NCI-H1694 (cell line): Measurements from ENCODE around the gene COX19.
"Not testable (repeated sequence)": the region's sequence is repeated elsewhere in the genome, so short reads cannot be mapped to it uniquely, and the experiment has no call there.

Experiments used
- DNase-seq: peaks from one replicate; lab custom pipeline; 2025; lab: John Stamatoyannopoulos, UW

COX19 gene

GRCh38 chr7:960972-961371 lies 14.4 kb downstream of the COX19 start:
- not testable (repeated sequence) for DNase-seq

GRCh38 chr7:960269-960871 lies 15.0 kb downstream of the COX19 start:
- peak; percentile 36 for DNase-seq

- not testable (repeated sequence) for DNase-seq
Observed at GRCh38 chr7:959740-960139, 15.6 kb downstream of the COX19 start.

GRCh38 chr7:959271-959670 lies 16.1 kb downstream of the COX19 start:
- no peak for DNase-seq

- no peak for DNase-seq
Observed at GRCh38 chr7:958221-959200, 16.8 kb downstream of the COX19 start.

GRCh38 chr7:957418-958220 lies 17.7 kb downstream of the COX19 start:
- DNase-seq = no peak

- peak; percentile 59 for DNase-seq
Observed at GRCh38 chr7:956031-956430, 19.3 kb downstream of the COX19 start.

GRCh38 chr7:954330-955238 lies 20.8 kb downstream of the COX19 start, which contains the start of gene ADAP1:
Gene ADAP1 (minus strand): TSS chr7:954680. CDS start chr7:954477, 203 bp downstream.
- DNase-seq = no peak

- DNase-seq = no peak
Observed at GRCh38 chr7:953547-954327, 21.6 kb downstream of the COX19 start.

GRCh38 chr7:952548-953441 lies 22.6 kb downstream of the COX19 start:
- DNase-seq = no peak

GRCh38 chr7:951881-952547 lies 23.3 kb downstream of the COX19 start:
- no peak for DNase-seq

GRCh38 chr7:949021-949934 lies 26.1 kb downstream of the COX19 start:
- no peak for DNase-seq

GRCh38 chr7:947391-948210 lies 27.7 kb downstream of the COX19 start:
- no peak for DNase-seq

GRCh38 chr7:946256-946996 lies 28.9 kb downstream of the COX19 start:
- DNase-seq = no peak

- no peak for DNase-seq
Observed at GRCh38 chr7:945556-946255, 29.6 kb downstream of the COX19 start.
